ENCODE measurements around the gene KRT26.

KRT26 gene

GRCh38 chr17:40724656-40725055 is 47.3 kb downstream of the KRT26 start:
- DNase-seq, result no peak

GRCh38 chr17:40722241-40722640 is 49.8 kb downstream of the KRT26 start:
- DNase-seq, result no peak

- no peak for DNase-seq
Observed at GRCh38 chr17:40720899-40721298, 51.1 kb downstream of the KRT26 start.

GRCh38 chr17:40718930-40719329 is 53.1 kb downstream of the KRT26 start:
- no peak for DNase-seq

- DNase-seq, result no peak
Observed at GRCh38 chr17:40717776-40718175, 54.2 kb downstream of the KRT26 start.
